IMR-90 (cell line): Measurements from ENCODE around the gene NOM1. TPM values are rescaled to one million over a fixed set of nuclear protein-coding genes. Genes with fewer than 3 reads are reported as not detected.

ENCODE experiments used
- ATAC-seq: fragments of 200-7000 bp; cut with Tn5 transposase; 2 replicates; pipeline ENCODE4 v1.9.1; 2020; ENCODE audit warnings: low read depth, mild to moderate bottlenecking, moderate library complexity
- BruUV-seq: library from RNA; stranded (reverse); fragments of 400-500 nt; replicated peaks from 2 replicates; lab custom pipeline; 2021; lab: Mats Ljungman, UMichigan
- CTCF ChIA-PET: fragments of 300-600 bp; formaldehyde crosslinking; extraction: SDS; loops from one replicate; lab custom pipeline; 2021; ENCODE audit warnings: antibody characterized with exemption; lab: Yijun Ruan, JAX
- POLR2A ChIA-PET: fragments of 300-600 bp; sonication (Branson Sonifier 250); formaldehyde crosslinking; loops from one replicate; lab custom pipeline; 2022; ENCODE audit warnings: antibody characterized with exemption; ENCODE audit not compliant: unreplicated experiment; lab: Charles Lee
- DNase-seq: peaks from one replicate; pipeline ENCODE4 v3.0.0; 2013
- H2AFZ ChIP-seq: replicated peaks from 2 replicates; pipeline ENCODE3; 2013; ENCODE audit warnings: low read length, mild to moderate bottlenecking; ENCODE audit not compliant: poor library complexity
- H2AK5ac ChIP-seq: 2 replicates; pipeline ENCODE4 v1.6.1; 2013; ENCODE audit warnings: low read depth, low read length, inconsistent platforms
- H2AK9ac ChIP-seq: replicated peaks from 2 replicates; pipeline ENCODE3; 2013; ENCODE audit warnings: mild to moderate bottlenecking, low read depth, low read length, moderate library complexity; ENCODE audit not compliant: poor library complexity
- H2BK120ac ChIP-seq: 2 replicates; pipeline ENCODE4 v1.6.1; 2013; ENCODE audit warnings: low read depth, low read length, inconsistent platforms
- H2BK15ac ChIP-seq: 3 replicates; pipeline ENCODE4 v1.6.1; 2013; ENCODE audit warnings: low read depth, low read length, inconsistent platforms
- H2BK20ac ChIP-seq: 2 replicates; pipeline ENCODE4 v1.6.1; 2013; ENCODE audit warnings: low read depth, mild to moderate bottlenecking, inconsistent platforms, low read length, moderate library complexity
- H2BK5ac ChIP-seq: 2 replicates; pipeline ENCODE4 v1.6.1; 2013; ENCODE audit warnings: mild to moderate bottlenecking, low read depth, low read length, inconsistent platforms; ENCODE audit not compliant: poor library complexity, severe bottlenecking
- H3K14ac ChIP-seq: replicated peaks from 2 replicates; pipeline ENCODE4 v1.6.1; 2013; ENCODE audit warnings: low read depth, low read length, inconsistent platforms
- H3K18ac ChIP-seq: 2 replicates; pipeline ENCODE4 v1.6.1; 2013; ENCODE audit warnings: low read depth, low read length, control low read depth
- H3K23ac ChIP-seq: 2 replicates; pipeline ENCODE4 v1.6.1; 2013; ENCODE audit warnings: low read depth, low read length, inconsistent platforms
- H3K27ac ChIP-seq: 2 replicates; pipeline ENCODE4 v1.5.1; 2013; ENCODE audit warnings: mild to moderate bottlenecking, control low read depth, low read length; ENCODE audit not compliant: insufficient read depth
- H3K27me3 ChIP-seq: 2 replicates; pipeline ENCODE4 v1.6.1; 2013; ENCODE audit warnings: low read length; ENCODE audit not compliant: control insufficient read depth, insufficient read depth
- H3K36me3 ChIP-seq: 2 replicates; pipeline ENCODE4 v1.6.1; 2013; ENCODE audit warnings: low read length, mixed read lengths; ENCODE audit not compliant: control insufficient read depth, insufficient read depth
- H3K4ac ChIP-seq: 2 replicates; pipeline ENCODE4 v1.6.1; 2013; ENCODE audit warnings: low read depth, low read length, inconsistent platforms
- H3K4me1 ChIP-seq: 2 replicates; pipeline ENCODE4 v1.6.1; 2013; ENCODE audit warnings: low read length, mixed read lengths; ENCODE audit not compliant: control insufficient read depth, insufficient read depth
- H3K4me2 ChIP-seq: 2 replicates; pipeline ENCODE4 v1.6.1; 2013; ENCODE audit warnings: low read depth, mild to moderate bottlenecking, control low read depth, low read length, moderate library complexity
- H3K4me3 ChIP-seq: 2 replicates; pipeline ENCODE4 v1.5.1; 2013; ENCODE audit warnings: low read depth, mild to moderate bottlenecking, control low read depth, low read length, moderate library complexity; ENCODE audit not compliant: insufficient read depth
- H3K56ac ChIP-seq: 2 replicates; pipeline ENCODE4 v1.6.1; 2013; ENCODE audit warnings: low read length, inconsistent platforms; ENCODE audit not compliant: insufficient read depth; ENCODE audit errors: extremely low read depth
- H3K79me1 ChIP-seq, 2 experiments: 2 replicates each; pipeline ENCODE4 v1.6.1; 2013; ENCODE audit warnings: low read length in 2 of 2, inconsistent platforms in 1 of 2, low read depth in 1 of 2
- H3K9ac ChIP-seq: 2 replicates; pipeline ENCODE4 v1.6.1; 2013; ENCODE audit warnings: low read depth, low read length, control low read depth
- H3K9me1 ChIP-seq: 2 replicates; pipeline ENCODE4 v1.6.1; 2013; ENCODE audit warnings: low read length, inconsistent platforms; ENCODE audit not compliant: insufficient read depth
- H3K9me3 ChIP-seq: 2 replicates; pipeline ENCODE4 v1.6.1; 2013; ENCODE audit warnings: low read length; ENCODE audit not compliant: control insufficient read depth, insufficient read depth
- H4K20me1 ChIP-seq: 2 replicates; pipeline ENCODE4 v1.6.1; 2013; ENCODE audit warnings: low read length, inconsistent platforms; ENCODE audit not compliant: insufficient read depth
- H4K5ac ChIP-seq: 2 replicates; pipeline ENCODE4 v1.6.1; 2013; ENCODE audit warnings: mild to moderate bottlenecking, low read depth, low read length, control low read depth
- H4K8ac ChIP-seq, 2 experiments: 2 replicates each; pipeline ENCODE4 v1.6.1; 2013; ENCODE audit warnings: low read depth in 2 of 2, low read length in 2 of 2, control low read depth in 1 of 2, inconsistent platforms in 1 of 2
- H4K91ac ChIP-seq: 2 replicates; pipeline ENCODE4 v1.6.1; 2013; ENCODE audit warnings: low read depth, low read length, inconsistent platforms; ENCODE audit not compliant: insufficient read depth
- BHLHE40 ChIP-seq: fragments of 150-350 bp; IDR thresholded peaks from 2 replicates; pipeline ENCODE4 v1.6.1; 2016; ENCODE audit warnings: mild to moderate bottlenecking, low read depth, low read length
- CHD1 ChIP-seq: IDR thresholded peaks from 2 replicates; pipeline ENCODE4 v1.6.1; 2012; ENCODE audit warnings: low read depth, low read length, improper control_type of control experiment
- CTCF ChIP-seq: conservative IDR thresholded peaks from 2 replicates; pipeline ENCODE4 v1.5.1; 2012; ENCODE audit warnings: mild to moderate bottlenecking, low read depth, low read length, improper control_type of control experiment
- RAD21 ChIP-seq: IDR thresholded peaks from 2 replicates; pipeline ENCODE4 v1.6.1; 2012; ENCODE audit warnings: low read length, improper control_type of control experiment
- RFX5 ChIP-seq: IDR thresholded peaks from 2 replicates; pipeline ENCODE4 v1.8.0; 2012; ENCODE audit warnings: low read depth, mild to moderate bottlenecking, low read length, moderate library complexity
- SMC3 ChIP-seq: fragments of 150-350 bp; IDR thresholded peaks from 2 replicates; pipeline ENCODE4 v1.6.1; 2016; ENCODE audit warnings: low read depth, mild to moderate bottlenecking, antibody characterized with exemption, low read length, moderate library complexity
- USF2 ChIP-seq: fragments of 150-350 bp; IDR thresholded peaks from 2 replicates; pipeline ENCODE4 v1.6.1; 2017; ENCODE audit warnings: mild to moderate bottlenecking, antibody characterized with exemption, low read length, low read depth
- WGBS, 2 experiments: methylation state at CpG; one replicate each; pipeline versions ENCODE4 v1.1.5 to v1.1.7; 2013; ENCODE audit warnings: missing lambda C conversion rate in 2 of 2; ENCODE audit not compliant: insufficient read length in 1 of 2; ENCODE audit errors: extremely low coverage in 2 of 2; 5-methylcytosine and 5-hydroxymethylcytosine counted together
- dilution Hi-C: fragments of 300-500 bp; cut with HindIII; formaldehyde crosslinking; loops from one replicate; pipeline ENCODE4 v1.14.3; 2018; ENCODE audit warnings: low sequenced_read_pairs; ENCODE audit not compliant: unreplicated experiment
- in situ Hi-C: fragments of 300-500 bp; cut with MboI; formaldehyde crosslinking; loops from 3 replicates; pipeline ENCODE4 v1.14.3; 2019; ENCODE audit warnings: low sequenced_read_pairs, inconsistent platforms, mixed read lengths
- intact Hi-C: fragments of 100-400 bp; cut with micrococcal nuclease; formaldehyde crosslinking; loops from 2 replicates; pipeline ENCODE4 v1.10.0; 2022
- polyA plus RNA-seq, 3 experiments: library from polyadenylated mRNA; depleted of rRNA; stranded (reverse); fragments of >200 nt; gene quantifications; 2 replicates each; pipeline ENCODE4 v1.2.3, GENCODE V29; 2012; ENCODE audit warnings: low replicate concordance in 1 of 3
- total RNA-seq: library from RNA; depleted of rRNA; stranded (reverse); fragments of >200 nt; gene quantifications from 2 replicates; pipeline ENCODE4 v1.2.3, GENCODE V29; 2012

Gene NOM1
- total and polyA plus RNA-seq, 2 of the 4 experiments (the other 2 are of a cell fraction) = 15.3 to 15.4 TPM

- H3K4me1 ChIP-seq = no peaks in the 10 kb centered on the region
- H2AK9ac ChIP-seq = no peak overlapping the region
- H2BK15ac ChIP-seq = no peak overlapping the region
- no peaks in the 10 kb centered on the region; the same call in 1 of the 2 replicates for H4K20me1 ChIP-seq
- H3K9me1 ChIP-seq = no peaks in the 10 kb centered on the region
- peak overlapping the region; percentile 21 for H2AFZ ChIP-seq
- peak overlapping the region; percentile 31; the same call in 1 of the 2 replicates for H3K4me3 ChIP-seq
- BruUV-seq = no TSS peak
- no peak overlapping the region for H2BK5ac ChIP-seq
- H3K4me2 ChIP-seq = no peak overlapping the region; the same call in 1 of the 2 replicates
- H3K56ac ChIP-seq = no peak overlapping the region
- no peak overlapping the region for H4K5ac ChIP-seq
- no peak overlapping the region for H3K9ac ChIP-seq
- H2AK5ac ChIP-seq = no peak overlapping the region
- CTCF ChIA-PET = no interaction called here
- in situ Hi-C loops = no loop called here
- no peak overlapping the region for H3K27ac ChIP-seq
- H3K4ac ChIP-seq = no peak overlapping the region
- no peak overlapping the region for H3K18ac ChIP-seq
- H3K9me3 ChIP-seq = no peaks in the 10 kb centered on the region
- H3K79me1 ChIP-seq = no peaks in the 10 kb centered on the region
- 1% methylated on average over 56 of the region's 130 CpGs; no CpG with 5 or more reads in 1 of the 2 experiments for WGBS, 2 experiments
- DNase-seq = no peak
- H4K91ac ChIP-seq = no peak overlapping the region
- TF ChIP-seq CHD1 (no peak), RAD21 (no peak), BHLHE40 (no peak), RFX5 (no peak), USF2 (no peak), CTCF (no peak), SMC3 (no peak)
- dilution Hi-C loops = no loop called here
- peaks cover 93% of the 10 kb centered on the region for H3K27me3 ChIP-seq
- H2BK120ac ChIP-seq = no peak overlapping the region
- POLR2A ChIA-PET = no interaction called here
- H3K23ac ChIP-seq = no peak overlapping the region
- H3K14ac ChIP-seq = no peak overlapping the region
- ATAC-seq = 0 out of 2 replicates have a peak, but pooled peaks have one; percentile 15
- no peaks in the 10 kb centered on the region for H3K36me3 ChIP-seq
- no peak overlapping the region for H4K8ac ChIP-seq
- no peak overlapping the region for H2BK20ac ChIP-seq
- intact Hi-C loops = no loop called here
These were observed 60.5 kb downstream of the NOM1 start for GRCh38 chr7:157009778-157010587.
